Measurements from ENCODE around the gene CASR. TPM values are rescaled to one million over a fixed set of nuclear protein-coding genes. Genes with fewer than 3 reads are reported as not detected.
"Not testable (repeated sequence)": the region's sequence is repeated elsewhere in the genome, so short reads cannot be mapped to it uniquely, and the experiment has no call there.

Gene CASR
- total and polyA plus RNA-seq, 8 donors, result 0.04 to 0.24 (median 0.13) TPM; not detected in 1

- Histone ChIP-seq H3K4me3 (no peak overlapping the region), H3K9me3 (no peaks in the 10 kb centered on the region), H3K4me1 (no peaks in the 10 kb centered on the region), H3K36me3 (no peaks in the 10 kb centered on the region), H3K27me3 (no peaks in the 10 kb centered on the region), H3K27ac (no peak overlapping the region)
- DNase-seq (no peak), ATAC-seq (no peak)
- intact Hi-C loops (cut with DNase I), result no loop called here
- TF ChIP-seq, protein P1, sequence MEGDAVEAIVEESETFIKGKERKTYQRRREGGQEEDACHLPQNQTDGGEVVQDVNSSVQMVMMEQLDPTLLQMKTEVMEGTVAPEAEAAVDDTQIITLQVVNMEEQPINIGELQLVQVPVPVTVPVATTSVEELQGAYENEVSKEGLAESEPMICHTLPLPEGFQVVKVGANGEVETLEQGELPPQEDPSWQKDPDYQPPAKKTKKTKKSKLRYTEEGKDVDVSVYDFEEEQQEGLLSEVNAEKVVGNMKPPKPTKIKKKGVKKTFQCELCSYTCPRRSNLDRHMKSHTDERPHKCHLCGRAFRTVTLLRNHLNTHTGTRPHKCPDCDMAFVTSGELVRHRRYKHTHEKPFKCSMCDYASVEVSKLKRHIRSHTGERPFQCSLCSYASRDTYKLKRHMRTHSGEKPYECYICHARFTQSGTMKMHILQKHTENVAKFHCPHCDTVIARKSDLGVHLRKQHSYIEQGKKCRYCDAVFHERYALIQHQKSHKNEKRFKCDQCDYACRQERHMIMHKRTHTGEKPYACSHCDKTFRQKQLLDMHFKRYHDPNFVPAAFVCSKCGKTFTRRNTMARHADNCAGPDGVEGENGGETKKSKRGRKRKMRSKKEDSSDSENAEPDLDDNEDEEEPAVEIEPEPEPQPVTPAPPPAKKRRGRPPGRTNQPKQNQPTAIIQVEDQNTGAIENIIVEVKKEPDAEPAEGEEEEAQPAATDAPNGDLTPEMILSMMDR (IDR thresholded peaks at IDR 0.05), result no peak
Measured at GRCh38 chr3:122198966-122199365, 15.5 kb downstream of the CASR start.

DNA sequence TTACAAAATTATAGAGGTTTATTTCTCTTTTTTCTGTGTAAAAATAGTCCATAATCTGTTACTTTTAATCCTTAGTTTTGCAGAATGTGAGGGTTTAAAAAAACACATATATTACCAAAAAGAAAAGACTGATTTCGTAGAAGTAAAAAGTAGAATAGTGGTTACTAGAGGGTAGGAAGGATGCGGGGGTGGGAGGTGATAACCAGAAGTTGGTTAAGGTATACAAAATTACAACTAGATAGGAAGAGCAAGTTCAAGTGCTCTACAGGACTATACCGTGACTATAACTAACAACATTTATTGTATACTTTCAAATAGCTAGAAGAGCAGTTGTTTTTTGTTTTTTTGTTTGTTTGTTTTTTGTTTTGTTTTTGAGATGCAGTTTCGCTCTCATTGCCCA is 16.1 kb downstream of the CASR start:
- intact Hi-C loops (cut with DNase I), result no loop called here
- Histone ChIP-seq H3K9me3 (no peaks in the 10 kb centered on the region), H3K4me1 (no peaks in the 10 kb centered on the region), H3K36me3 (no peaks in the 10 kb centered on the region), H3K4me3 (no peak overlapping the region), H3K27ac (no peak overlapping the region), H3K27me3 (no peaks in the 10 kb centered on the region)
- DNase-seq (no peak), ATAC-seq (no peak)
- TF ChIP-seq, protein P1 (IDR thresholded peaks at IDR 0.05), result no peak

- Histone ChIP-seq H3K27ac (no peak overlapping the region), H3K4me1 (no peaks in the 10 kb centered on the region), H3K4me3 (no peak overlapping the region), H3K9me3 (no peaks in the 10 kb centered on the region), H3K36me3 (no peaks in the 10 kb centered on the region), H3K27me3 (no peaks in the 10 kb centered on the region)
- ATAC-seq (no peak), DNase-seq (no peak)
- intact Hi-C loops (cut with DNase I), result no loop called here
- TF ChIP-seq, protein P1 (IDR thresholded peaks at IDR 0.05), result no peak
Measured at GRCh38 chr3:122200661-122201060, 17.2 kb downstream of the CASR start.

DNA sequence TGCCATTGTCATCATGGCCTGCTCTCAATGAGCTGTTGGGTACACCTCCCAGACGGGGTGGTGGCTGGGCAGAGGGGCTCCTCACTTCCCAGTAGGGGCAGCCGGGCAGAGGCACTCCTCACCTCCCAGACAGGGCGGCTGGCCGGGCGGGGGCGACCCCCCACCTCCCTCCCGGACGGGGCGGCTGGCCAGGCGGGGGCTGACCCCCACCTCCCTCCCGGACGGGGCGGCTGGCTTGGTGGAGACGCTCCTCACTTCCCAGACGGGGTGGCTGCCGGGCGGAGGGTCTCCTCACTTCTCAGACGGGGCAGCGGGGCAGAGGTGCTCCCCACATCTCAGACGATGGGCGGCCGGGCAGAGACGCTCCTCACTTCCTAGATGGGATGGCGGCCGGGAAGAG is 18.0 kb downstream of the CASR start:
- ATAC-seq; H3K36me3 ChIP-seq; intact Hi-C loops (cut with DNase I); H3K4me3 ChIP-seq; H3K9me3 ChIP-seq; H3K27ac ChIP-seq; H3K27me3 ChIP-seq; H3K4me1 ChIP-seq: not testable (repeated sequence)
- peak in 1 of 4 donors; percentile 68 for DNase-seq

GRCh38 chr3:122208579-122208978 is 25.1 kb downstream of the CASR start:
- H3K36me3 ChIP-seq, result no peaks in the 10 kb centered on the region
- TF ChIP-seq, protein P1 (IDR thresholded peaks at IDR 0.05), result no peak
- H3K4me3 ChIP-seq, result no peak overlapping the region
- DNase-seq (no peak), ATAC-seq (no peak)
- no peaks in the 10 kb centered on the region for H3K9me3 ChIP-seq
- no peak overlapping the region for H3K27ac ChIP-seq
- intact Hi-C loops (cut with DNase I), result no loop called here
- no peaks in the 10 kb centered on the region for H3K27me3 ChIP-seq
- H3K4me1 ChIP-seq, result no peaks in the 10 kb centered on the region

- H3K27me3 ChIP-seq, result no peaks in the 10 kb centered on the region
- ATAC-seq (no peak), DNase-seq (no peak)
- H3K4me3 ChIP-seq, result no peak overlapping the region
- no peaks in the 10 kb centered on the region for H3K4me1 ChIP-seq
- intact Hi-C loops (cut with DNase I), result no loop called here
- no peaks in the 10 kb centered on the region for H3K9me3 ChIP-seq
- no peak overlapping the region for H3K27ac ChIP-seq
- TF ChIP-seq, protein P1 (IDR thresholded peaks at IDR 0.05), result no peak
- no peaks in the 10 kb centered on the region for H3K36me3 ChIP-seq
Measured at GRCh38 chr3:122213650-122214049, 30.2 kb downstream of the CASR start.
